ENCODE results near the gene CLRN3.

The CLRN3 gene

DNA sequence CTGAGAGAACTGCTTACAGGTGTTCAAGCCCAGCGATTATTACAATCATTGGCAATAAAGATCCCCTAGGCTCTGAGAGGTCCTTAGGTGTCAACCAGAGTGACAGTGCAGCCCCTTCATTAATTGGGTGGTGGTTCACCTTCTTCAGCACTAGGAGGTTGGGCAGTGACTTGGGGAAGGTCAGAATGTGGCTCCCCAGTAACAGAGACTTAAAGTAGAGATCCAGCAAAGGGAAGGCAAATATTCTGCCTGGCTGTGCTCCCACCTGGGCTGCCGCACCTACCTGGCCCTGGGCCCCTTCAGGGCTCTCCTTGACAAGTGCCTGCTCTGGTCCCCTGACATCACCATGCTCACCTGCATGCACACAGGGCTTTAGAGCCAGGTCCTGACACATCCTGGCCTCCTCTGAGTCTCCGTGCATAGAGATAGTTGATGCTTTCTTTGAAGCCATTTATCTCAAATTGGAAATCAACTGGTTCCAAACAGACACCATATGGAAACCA, 1.9 kb downstream of the CLRN3 start:
- H2BK5ac ChIP-seq (ENCODE audit: low read depth, low read length, poor library complexity), result no peak overlapping the region
- no peaks in the 10 kb centered on the region for H3K79me2 ChIP-seq (ENCODE audit: control insufficient read depth, insufficient read depth, low read length, poor library complexity)
- H4K12ac ChIP-seq (ENCODE audit: low read depth, low read length), result no peak overlapping the region
- no peak overlapping the region for H2BK12ac ChIP-seq (ENCODE audit: low read length)
- H4K8ac ChIP-seq (ENCODE audit: low read depth, low read length), result no peak overlapping the region
- WGBS (ENCODE audit: extremely low coverage, insufficient coverage, insufficient read length), result no CpG with 5 or more reads among the region's 3 CpGs
- no peak overlapping the region for H3K9ac ChIP-seq (ENCODE audit: low read length)
- no peak overlapping the region for H4K91ac ChIP-seq (ENCODE audit: low read depth, low read length)
- H3K4me2 ChIP-seq (ENCODE audit: low read length), result no peak overlapping the region
- H3K27ac ChIP-seq (ENCODE audit: low read depth, low read length), result no peak overlapping the region
- H3K4ac ChIP-seq (ENCODE audit: low read depth, low read length), result no peak overlapping the region
- H2BK120ac ChIP-seq (ENCODE audit: insufficient read depth, low read length, poor library complexity), result no peak overlapping the region
- DNase-seq, result no peak
- H3K23ac ChIP-seq (ENCODE audit: low read length), result no peak overlapping the region
- H2AK5ac ChIP-seq (ENCODE audit: low read length), result no peak overlapping the region
- peaks cover 2 to 3% of the 10 kb centered on the region in 2 experiments for H3K4me1 ChIP-seq (ENCODE audit: control insufficient read depth in 1 of 2, insufficient read depth in 2 of 2, low read length in 2 of 2)
- H2AFZ ChIP-seq (ENCODE audit: insufficient read depth, low read length, poor library complexity), result no peak overlapping the region
- H3K14ac ChIP-seq (ENCODE audit: low read length), result no peak overlapping the region
- peaks cover 1% of the 10 kb centered on the region for H3K9me3 ChIP-seq (ENCODE audit: insufficient read depth, low read depth, low read length)
- H3K4me3 ChIP-seq (ENCODE audit: low read depth, low read length), result no peak overlapping the region
- no peaks in the 10 kb centered on the region for H3K27me3 ChIP-seq (ENCODE audit: insufficient read depth, low read length)
- no peaks in the 10 kb centered on the region for H3K36me3 ChIP-seq (ENCODE audit: control insufficient read depth in 1 of 2, insufficient read depth in 2 of 2, low read length in 2 of 2)
- no peak overlapping the region for H3K18ac ChIP-seq (ENCODE audit: low read length)
- no peaks in the 10 kb centered on the region for H3K79me1 ChIP-seq (ENCODE audit: low read length)

DNA sequence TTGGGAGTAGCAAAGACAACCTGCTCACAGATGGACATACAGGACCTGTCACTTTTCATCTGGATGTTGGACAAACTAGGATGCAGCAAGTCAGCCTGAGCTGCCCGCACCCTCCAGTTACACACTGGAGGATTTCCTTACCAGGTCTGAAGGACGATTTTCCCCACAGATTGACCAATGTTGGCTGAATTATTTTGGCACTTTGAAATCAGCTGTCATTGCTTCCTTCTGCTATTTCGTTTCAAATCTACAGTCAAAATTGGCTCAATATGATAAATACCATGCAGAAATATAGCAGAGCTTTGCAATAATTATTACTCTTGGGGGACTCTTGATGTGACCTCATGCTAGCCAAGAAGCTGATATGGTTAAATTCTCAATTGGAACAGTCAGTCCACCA, 2.5 kb downstream of the CLRN3 start:
- H3K79me2 ChIP-seq (ENCODE audit: control insufficient read depth, insufficient read depth, low read length, poor library complexity), result no peaks in the 10 kb centered on the region
- H4K8ac ChIP-seq (ENCODE audit: low read depth, low read length), result no peak overlapping the region
- H2BK5ac ChIP-seq (ENCODE audit: low read depth, low read length, poor library complexity), result no peak overlapping the region
- H2AFZ ChIP-seq (ENCODE audit: insufficient read depth, low read length, poor library complexity), result no peak overlapping the region
- no peak overlapping the region for H3K4ac ChIP-seq (ENCODE audit: low read depth, low read length)
- no peak overlapping the region for H2BK12ac ChIP-seq (ENCODE audit: low read length)
- WGBS (ENCODE audit: extremely low coverage, insufficient coverage, insufficient read length), result no CpG with 5 or more reads among the region's 3 CpGs
- no peak overlapping the region for H4K12ac ChIP-seq (ENCODE audit: low read depth, low read length)
- H3K9ac ChIP-seq (ENCODE audit: low read length), result no peak overlapping the region
- no peak overlapping the region for H3K4me2 ChIP-seq (ENCODE audit: low read length)
- H3K36me3 ChIP-seq (ENCODE audit: control insufficient read depth in 1 of 2, insufficient read depth in 2 of 2, low read length in 2 of 2), result no peaks in the 10 kb centered on the region
- H2AK5ac ChIP-seq (ENCODE audit: low read length), result no peak overlapping the region
- no peak overlapping the region for H4K91ac ChIP-seq (ENCODE audit: low read depth, low read length)
- H3K4me3 ChIP-seq (ENCODE audit: low read depth, low read length), result no peak overlapping the region
- no peak overlapping the region for H2BK120ac ChIP-seq (ENCODE audit: insufficient read depth, low read length, poor library complexity)
- H3K4me1 ChIP-seq (ENCODE audit: control insufficient read depth in 1 of 2, insufficient read depth in 2 of 2, low read length in 2 of 2), result peaks cover 2 to 3% of the 10 kb centered on the region in 2 experiments
- peaks cover 1% of the 10 kb centered on the region for H3K9me3 ChIP-seq (ENCODE audit: insufficient read depth, low read depth, low read length)
- DNase-seq, result no peak
- H3K23ac ChIP-seq (ENCODE audit: low read length), result no peak overlapping the region
- H3K14ac ChIP-seq (ENCODE audit: low read length), result no peak overlapping the region
- no peak overlapping the region for H3K18ac ChIP-seq (ENCODE audit: low read length)
- H3K27ac ChIP-seq (ENCODE audit: low read depth, low read length), result no peak overlapping the region
- no peaks in the 10 kb centered on the region for H3K27me3 ChIP-seq (ENCODE audit: insufficient read depth, low read length)
- no peaks in the 10 kb centered on the region for H3K79me1 ChIP-seq (ENCODE audit: low read length)

DNA sequence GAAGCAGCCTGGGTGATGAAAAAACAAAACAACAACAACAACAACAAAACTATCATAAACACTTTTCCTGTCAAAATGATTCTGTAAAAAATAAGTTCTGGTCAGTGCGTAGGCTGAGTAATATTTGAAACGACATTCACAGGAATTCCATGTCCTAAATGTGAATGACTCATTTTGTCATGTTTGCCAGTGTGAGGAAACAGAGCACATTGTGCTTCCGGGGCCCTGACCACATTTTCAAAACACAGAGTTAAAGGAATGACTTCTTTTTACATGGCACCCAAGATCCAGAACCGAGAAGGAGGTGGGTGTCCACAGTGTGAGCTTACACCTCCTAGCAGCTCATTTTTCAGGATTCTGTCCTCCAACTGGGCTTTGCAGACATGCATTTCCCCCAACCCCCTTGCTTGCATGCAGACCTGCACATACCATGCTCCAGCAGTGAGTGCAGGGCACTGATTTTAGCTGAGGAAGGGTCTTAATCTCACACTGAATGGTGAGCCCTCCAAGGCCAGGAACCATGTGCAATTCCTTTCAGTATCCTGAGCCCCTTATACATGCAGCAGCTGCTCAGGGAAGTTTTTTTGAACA, 3.0 kb downstream of the CLRN3 start:
- no peak overlapping the region for H2AK5ac ChIP-seq (ENCODE audit: low read length)
- no peak overlapping the region for H2BK12ac ChIP-seq (ENCODE audit: low read length)
- no peak overlapping the region for H2AFZ ChIP-seq (ENCODE audit: insufficient read depth, low read length, poor library complexity)
- H3K79me1 ChIP-seq (ENCODE audit: low read length), result no peaks in the 10 kb centered on the region
- DNase-seq, result peak in 1 of 2 donors; percentile 60
- no peak overlapping the region for H3K4ac ChIP-seq (ENCODE audit: low read depth, low read length)
- no peak overlapping the region for H2BK120ac ChIP-seq (ENCODE audit: insufficient read depth, low read length, poor library complexity)
- peaks cover 1% of the 10 kb centered on the region for H3K9me3 ChIP-seq (ENCODE audit: insufficient read depth, low read depth, low read length)
- no peak overlapping the region for H4K12ac ChIP-seq (ENCODE audit: low read depth, low read length)
- H3K79me2 ChIP-seq (ENCODE audit: control insufficient read depth, insufficient read depth, low read length, poor library complexity), result no peaks in the 10 kb centered on the region
- peaks cover 2 to 3% of the 10 kb centered on the region in 2 experiments for H3K4me1 ChIP-seq (ENCODE audit: control insufficient read depth in 1 of 2, insufficient read depth in 2 of 2, low read length in 2 of 2)
- H3K9ac ChIP-seq (ENCODE audit: low read length), result no peak overlapping the region
- no CpG with 5 or more reads among the region's 4 CpGs for WGBS (ENCODE audit: extremely low coverage, insufficient coverage, insufficient read length)
- no peaks in the 10 kb centered on the region for H3K27me3 ChIP-seq (ENCODE audit: insufficient read depth, low read length)
- no peaks in the 10 kb centered on the region for H3K36me3 ChIP-seq (ENCODE audit: control insufficient read depth in 1 of 2, insufficient read depth in 2 of 2, low read length in 2 of 2)
- no peak overlapping the region for H4K8ac ChIP-seq (ENCODE audit: low read depth, low read length)
- H2BK5ac ChIP-seq (ENCODE audit: low read depth, low read length, poor library complexity), result no peak overlapping the region
- no peak overlapping the region for H3K4me2 ChIP-seq (ENCODE audit: low read length)
- no peak overlapping the region for H3K27ac ChIP-seq (ENCODE audit: low read depth, low read length)
- no peak overlapping the region for H3K23ac ChIP-seq (ENCODE audit: low read length)
- H4K91ac ChIP-seq (ENCODE audit: low read depth, low read length), result no peak overlapping the region
- no peak overlapping the region for H3K4me3 ChIP-seq (ENCODE audit: low read depth, low read length)
- H3K14ac ChIP-seq (ENCODE audit: low read length), result no peak overlapping the region
- H3K18ac ChIP-seq (ENCODE audit: low read length), result no peak overlapping the region

DNA sequence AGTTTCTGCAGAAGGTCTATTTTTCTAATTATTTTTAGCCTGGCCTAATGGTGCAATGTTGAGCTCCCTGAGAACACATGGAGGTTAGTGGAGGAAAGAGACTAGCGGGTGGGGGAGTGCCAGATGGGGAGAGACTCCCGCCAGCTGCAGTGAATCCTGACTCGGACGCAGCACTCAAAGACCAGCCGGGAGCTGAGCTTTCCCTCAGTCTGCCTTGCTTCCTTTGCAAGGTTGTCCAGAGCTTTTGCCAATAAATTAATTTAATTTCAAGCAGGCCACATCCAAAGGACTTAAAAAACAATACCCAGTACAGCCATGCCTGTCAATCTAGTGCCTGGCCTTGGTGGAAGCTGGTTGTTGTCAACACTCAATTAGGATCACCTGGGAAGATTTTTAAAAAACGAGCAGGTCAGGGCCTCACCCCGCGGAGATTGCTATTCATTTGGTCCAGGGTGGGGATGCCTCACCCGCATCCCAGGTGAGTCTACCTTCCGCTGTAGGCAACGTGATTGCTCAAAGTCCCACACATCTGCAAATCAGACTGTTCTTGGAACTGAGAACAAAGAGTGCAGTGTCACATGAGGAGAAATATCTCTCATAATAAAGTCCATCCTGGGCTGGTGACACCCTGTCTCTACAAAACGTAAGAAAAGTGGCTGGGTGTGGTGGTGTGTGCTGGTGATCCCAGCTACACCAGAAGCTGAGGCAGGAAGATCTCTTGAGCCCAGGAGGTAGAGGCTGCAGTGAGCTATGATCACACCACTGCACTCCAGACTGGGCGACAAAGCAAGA, 4.0 kb downstream of the CLRN3 start:
- H3K14ac ChIP-seq (ENCODE audit: low read length), result no peak overlapping the region
- H3K79me2 ChIP-seq (ENCODE audit: control insufficient read depth, insufficient read depth, low read length, poor library complexity), result no peaks in the 10 kb centered on the region
- no peak overlapping the region for H3K23ac ChIP-seq (ENCODE audit: low read length)
- peak in 1 of 2 donors; percentile 32 for DNase-seq
- WGBS (ENCODE audit: extremely low coverage, insufficient coverage, insufficient read length), result no CpG with 5 or more reads among the region's 13 CpGs
- H2AFZ ChIP-seq (ENCODE audit: insufficient read depth, low read length, poor library complexity), result no peak overlapping the region
- H4K8ac ChIP-seq (ENCODE audit: low read depth, low read length), result no peak overlapping the region
- no peak overlapping the region for H3K4me2 ChIP-seq (ENCODE audit: low read length)
- H2BK5ac ChIP-seq (ENCODE audit: low read depth, low read length, poor library complexity), result no peak overlapping the region
- no peaks in the 10 kb centered on the region for H3K27me3 ChIP-seq (ENCODE audit: insufficient read depth, low read length)
- H2AK5ac ChIP-seq (ENCODE audit: low read length), result no peak overlapping the region
- H3K9me3 ChIP-seq (ENCODE audit: insufficient read depth, low read depth, low read length), result peaks cover 1% of the 10 kb centered on the region
- no peak overlapping the region for H3K9ac ChIP-seq (ENCODE audit: low read length)
- H4K12ac ChIP-seq (ENCODE audit: low read depth, low read length), result no peak overlapping the region
- no peaks in the 10 kb centered on the region for H3K79me1 ChIP-seq (ENCODE audit: low read length)
- peaks cover 2 to 3% of the 10 kb centered on the region in 2 experiments for H3K4me1 ChIP-seq (ENCODE audit: control insufficient read depth in 1 of 2, insufficient read depth in 2 of 2, low read length in 2 of 2)
- H3K4me3 ChIP-seq (ENCODE audit: low read depth, low read length), result no peak overlapping the region
- H2BK120ac ChIP-seq (ENCODE audit: insufficient read depth, low read length, poor library complexity), result no peak overlapping the region
- no peaks in the 10 kb centered on the region for H3K36me3 ChIP-seq (ENCODE audit: control insufficient read depth in 1 of 2, insufficient read depth in 2 of 2, low read length in 2 of 2)
- H4K91ac ChIP-seq (ENCODE audit: low read depth, low read length), result no peak overlapping the region
- H3K27ac ChIP-seq (ENCODE audit: low read depth, low read length), result no peak overlapping the region
- H2BK12ac ChIP-seq (ENCODE audit: low read length), result no peak overlapping the region
- H3K4ac ChIP-seq (ENCODE audit: low read depth, low read length), result no peak overlapping the region
- no peak overlapping the region for H3K18ac ChIP-seq (ENCODE audit: low read length)

Measured in trophoblast cell (in vitro differentiated cells and primary cell).